HG03520 (cell line): ENCODE results near the gene PRKD2.

Experiments
- ATAC-seq: cut with Tn5 transposase; IDR thresholded peaks from one replicate; pipeline ENCODE4 v1.9.1; 2021; ENCODE audit warnings: mild to moderate bottlenecking, moderate library complexity; ENCODE audit not compliant: unreplicated experiment

Gene PRKD2

GRCh38 chr19:46742926-46743480 is 26.1 kb upstream of the PRKD2 start:
- no peak for ATAC-seq

GRCh38 chr19:46741447-46741846 is 24.5 kb upstream of the PRKD2 start:
- ATAC-seq, result no peak

- ATAC-seq, result no peak
These were observed 22.4 kb upstream of the PRKD2 start for GRCh38 chr19:46739290-46739771.

- no peak for ATAC-seq
These were observed 20.9 kb upstream of the PRKD2 start for GRCh38 chr19:46737761-46738171.

DNA sequence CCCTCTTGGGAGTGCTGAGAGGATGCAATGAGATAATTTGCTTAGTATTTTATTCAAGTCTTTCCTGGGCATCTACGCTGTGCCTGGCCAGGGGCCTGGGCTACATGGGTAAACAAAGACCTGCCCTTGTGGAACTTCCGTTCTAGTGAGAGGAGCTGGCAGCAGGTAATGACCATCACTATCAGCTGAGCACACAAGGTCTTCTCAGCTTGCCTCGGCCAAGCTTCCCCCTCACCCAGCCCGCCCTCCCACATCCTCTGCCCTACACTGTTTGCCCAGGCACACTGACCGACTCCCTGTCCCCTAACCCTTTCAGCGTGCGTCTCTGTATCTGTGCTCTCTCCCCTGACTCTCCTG is 20.4 kb upstream of the PRKD2 start:
- ATAC-seq, result no peak

DNA sequence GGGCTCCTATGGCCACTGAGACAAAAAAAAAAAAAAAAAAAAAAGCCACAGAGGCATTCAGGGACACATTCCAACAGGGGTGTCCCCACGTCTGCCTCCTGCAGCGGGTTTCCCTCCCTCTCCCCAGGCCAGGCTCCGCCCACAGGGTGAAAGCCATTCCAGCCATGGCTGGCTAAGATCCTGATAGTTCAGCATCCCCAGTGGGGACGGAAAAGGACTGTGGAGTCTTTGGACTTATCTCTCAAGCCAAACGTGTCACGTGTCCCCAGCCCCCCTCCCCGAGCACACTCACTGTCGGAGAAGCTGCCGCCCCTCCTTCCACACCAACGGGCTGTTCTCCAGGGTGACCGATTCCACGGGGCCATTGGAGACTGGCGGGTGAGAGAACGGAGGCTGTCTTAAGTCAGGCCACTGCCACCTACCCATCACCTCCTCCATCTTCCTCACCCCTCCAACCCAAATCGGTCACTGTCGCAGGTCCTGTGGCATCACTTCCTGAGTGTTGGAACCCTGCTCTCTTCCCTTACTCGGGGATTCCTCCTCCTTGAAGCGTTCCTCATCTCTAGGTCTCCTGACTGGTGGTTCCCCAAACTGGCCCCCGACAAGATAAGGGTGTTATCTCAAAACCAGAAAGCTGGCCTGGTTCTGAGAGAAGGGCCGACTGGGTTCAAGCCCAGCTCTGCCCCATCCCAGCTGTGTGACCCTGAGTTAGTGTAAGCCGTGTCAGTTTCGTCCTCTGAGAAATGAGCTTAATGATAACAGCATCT is 19.8 kb upstream of the PRKD2 start:
- ATAC-seq, result no peak

- ATAC-seq, result no peak
These were observed 16.9 kb upstream of the PRKD2 start for GRCh38 chr19:46733690-46734292.

- ATAC-seq, result no peak
These were observed 16.2 kb upstream of the PRKD2 start for GRCh38 chr19:46732966-46733689.

DNA sequence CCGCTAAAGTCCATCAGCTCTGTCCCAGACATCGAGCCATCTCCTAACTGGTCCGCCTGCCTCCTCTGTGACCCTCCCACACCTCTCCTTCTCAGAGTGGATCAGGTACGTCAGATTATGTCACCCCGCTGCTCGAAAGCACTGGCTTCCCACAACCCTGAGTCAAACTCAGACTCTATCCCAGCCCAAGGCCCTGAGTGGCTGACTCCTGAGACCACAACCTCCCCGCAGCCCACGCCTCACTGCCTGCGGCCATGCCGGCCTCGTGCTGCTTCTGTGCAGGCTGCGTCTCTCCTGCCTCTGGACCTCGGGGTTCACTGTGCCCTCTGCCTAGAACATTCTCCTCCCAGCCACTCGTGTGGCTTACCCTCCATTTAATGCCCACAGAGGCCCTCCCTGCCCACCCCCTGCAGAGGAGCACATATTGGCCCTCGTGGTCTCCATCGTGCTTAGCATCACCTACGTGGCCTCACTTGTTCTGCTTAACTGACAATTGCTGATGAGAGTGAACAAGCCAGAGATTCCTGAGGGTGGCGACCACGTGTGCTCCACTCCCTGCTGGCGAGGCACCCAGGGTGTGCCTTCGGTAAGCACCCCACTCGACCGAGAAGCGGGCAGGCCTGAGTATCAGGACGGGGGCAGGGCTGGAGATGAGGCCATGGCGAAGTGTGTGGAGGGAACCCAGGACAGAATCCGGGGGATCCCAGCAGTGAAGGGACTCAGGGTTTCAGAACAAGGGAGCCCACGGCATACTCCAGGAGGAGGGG is 15.4 kb upstream of the PRKD2 start:
- no peak for ATAC-seq

- no peak for ATAC-seq
These were observed 14.7 kb upstream of the PRKD2 start for GRCh38 chr19:46731584-46731983.

- ATAC-seq, result no peak
These were observed 14.1 kb upstream of the PRKD2 start for GRCh38 chr19:46731007-46731501.

DNA sequence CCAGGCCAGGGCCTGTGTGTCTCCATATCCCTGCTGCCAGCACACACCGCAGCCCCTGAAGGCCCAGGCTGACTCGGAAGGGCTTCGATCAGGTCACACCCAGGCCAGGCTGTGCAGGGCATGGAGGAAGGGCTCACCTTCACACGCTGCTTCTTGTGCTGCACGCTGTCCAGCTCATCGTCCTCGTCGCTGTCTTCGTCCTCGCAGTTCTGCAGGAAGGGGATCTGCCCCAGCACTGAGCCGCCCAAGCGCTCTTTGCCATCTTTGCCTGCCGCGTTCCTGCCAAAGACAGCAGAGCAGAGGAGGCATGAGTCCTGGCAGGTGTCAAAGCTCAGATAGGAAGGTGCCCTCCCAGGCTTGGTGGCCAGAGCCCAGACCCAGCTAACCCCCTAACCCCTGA is 13.7 kb upstream of the PRKD2 start:
- no peak for ATAC-seq

DNA sequence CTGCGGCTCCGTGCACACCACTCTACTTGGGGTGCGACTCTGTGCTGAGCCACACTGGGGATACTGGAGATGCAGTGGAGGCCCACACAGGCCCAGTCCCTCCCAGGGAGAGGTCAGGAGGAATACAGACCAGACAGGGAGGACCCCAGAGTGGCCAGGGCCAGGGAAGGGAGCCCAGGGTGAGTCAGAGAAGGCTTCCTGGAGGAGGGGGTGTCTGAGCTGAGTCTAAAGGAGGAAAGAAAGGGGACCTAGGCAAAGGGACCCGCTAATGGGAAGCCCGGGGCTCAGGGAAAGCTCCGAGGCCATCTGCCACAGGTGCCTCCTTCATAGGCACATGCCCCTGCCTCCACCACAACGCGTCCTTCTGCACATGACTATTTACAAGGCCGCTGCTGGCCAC is 13.3 kb upstream of the PRKD2 start:
- no peak for ATAC-seq

- ATAC-seq, result no peak
These were observed 12.8 kb upstream of the PRKD2 start for GRCh38 chr19:46729696-46730095.

DNA sequence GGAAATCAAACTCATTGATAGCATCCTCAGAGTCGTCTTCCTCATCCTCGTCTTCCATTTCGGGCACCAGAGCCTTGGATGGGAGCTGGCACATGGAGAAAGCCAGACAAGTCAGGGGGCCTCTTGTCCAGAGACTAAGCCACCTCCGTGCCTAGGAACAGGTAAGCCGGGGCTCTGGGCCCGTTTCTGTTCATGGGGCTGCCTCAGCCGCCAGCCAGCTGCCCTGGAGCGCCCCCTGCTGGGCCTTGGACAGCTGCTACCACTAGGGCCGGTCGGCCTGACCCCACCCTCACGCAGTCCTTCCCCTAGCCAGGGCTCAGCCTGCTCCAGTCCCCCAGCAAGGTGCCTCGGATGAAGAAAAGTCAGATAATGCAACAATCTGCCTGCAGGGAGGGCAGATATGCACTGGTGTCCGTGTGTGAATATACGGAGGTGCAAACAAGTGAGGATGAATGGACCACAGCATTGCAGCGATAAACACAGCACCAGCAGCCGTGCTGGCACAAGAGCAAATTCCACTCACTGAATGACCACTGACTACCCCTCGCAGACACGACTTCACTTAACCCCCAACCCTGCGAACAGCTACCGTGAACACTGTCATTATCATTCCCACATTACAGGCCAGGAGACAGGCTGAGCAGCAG is 11.9 kb upstream of the PRKD2 start:
- ATAC-seq, result no peak

GRCh38 chr19:46728208-46728607 is 11.3 kb upstream of the PRKD2 start:
- ATAC-seq, result no peak

GRCh38 chr19:46727757-46728156 is 10.8 kb upstream of the PRKD2 start:
- no peak for ATAC-seq

DNA sequence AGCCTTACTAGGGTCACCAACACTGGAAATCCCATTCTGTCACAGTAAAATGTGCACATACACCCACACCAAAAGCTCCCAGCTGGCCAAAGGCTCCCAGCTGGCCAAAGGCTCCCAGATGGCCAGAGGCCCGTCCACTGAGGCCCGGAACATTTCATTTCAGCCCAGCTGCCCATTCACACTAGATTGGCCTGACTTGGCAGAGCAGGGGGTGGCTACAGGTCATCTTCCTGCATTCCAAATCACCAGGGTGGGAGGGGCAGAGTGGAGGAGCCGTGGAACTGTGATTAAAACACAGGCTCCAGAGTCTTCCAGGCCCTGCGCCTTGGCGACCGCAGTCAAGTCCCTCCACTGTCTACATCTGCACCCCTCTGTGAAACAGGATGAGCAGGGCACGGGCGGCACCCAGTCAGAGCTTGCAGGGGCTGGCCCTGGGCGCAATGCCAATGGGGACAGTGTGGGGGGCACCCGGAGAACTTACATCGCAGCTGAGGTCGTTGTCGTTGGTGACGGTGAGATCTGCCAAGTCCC is 10.1 kb upstream of the PRKD2 start:
- no peak for ATAC-seq

GRCh38 chr19:46726551-46726950 is 9.6 kb upstream of the PRKD2 start:
- no peak for ATAC-seq

- ATAC-seq, result no peak
These were observed 9.0 kb upstream of the PRKD2 start for GRCh38 chr19:46725859-46726393.
